Measurements from ENCODE around the gene ZMYM2. TPM values are rescaled to one million over a fixed set of nuclear protein-coding genes. Genes with fewer than 3 reads are reported as not detected.

Gene ZMYM2
- total RNA-seq, 1 experiment from 2014 or later: 87.1 TPM

DNA sequence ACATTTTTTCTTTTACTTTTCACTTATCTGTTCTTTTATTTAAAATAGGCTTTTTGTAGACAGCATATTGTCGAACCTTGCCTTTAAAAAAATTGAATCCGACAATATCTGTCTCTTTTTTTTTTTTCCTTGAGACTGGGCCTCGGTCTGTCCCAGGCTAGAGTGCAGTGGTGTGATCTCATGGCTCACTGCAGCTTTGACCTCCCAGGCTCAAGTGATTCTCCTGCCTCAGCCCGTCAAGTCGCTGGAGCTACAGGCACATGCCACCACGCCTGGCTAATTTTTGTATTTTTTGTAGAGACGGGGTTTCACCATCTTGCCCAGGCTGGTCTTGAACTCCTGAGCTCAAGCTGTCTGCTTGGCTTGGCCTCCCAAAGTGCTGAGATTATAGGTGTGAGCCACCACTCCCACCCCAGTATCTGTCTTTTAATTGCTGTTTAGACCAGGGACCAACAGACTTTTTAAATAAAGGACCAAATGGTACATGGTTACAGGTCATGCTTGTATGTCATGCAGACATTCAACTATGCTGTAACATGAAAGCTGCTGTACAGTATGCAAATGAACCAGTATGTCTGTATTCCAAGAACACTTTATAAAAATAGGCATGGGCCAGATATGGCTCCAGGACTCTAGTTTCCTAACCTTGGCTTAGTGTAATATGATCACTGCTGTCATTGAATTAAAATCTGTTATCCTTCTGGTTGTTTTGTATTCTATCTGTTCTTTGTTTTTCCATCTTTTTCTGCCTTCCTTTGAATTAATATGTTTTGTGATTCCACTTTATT lies 122.0 kb downstream of the ZMYM2 start:
- TF ChIP-seq, protein P1, sequence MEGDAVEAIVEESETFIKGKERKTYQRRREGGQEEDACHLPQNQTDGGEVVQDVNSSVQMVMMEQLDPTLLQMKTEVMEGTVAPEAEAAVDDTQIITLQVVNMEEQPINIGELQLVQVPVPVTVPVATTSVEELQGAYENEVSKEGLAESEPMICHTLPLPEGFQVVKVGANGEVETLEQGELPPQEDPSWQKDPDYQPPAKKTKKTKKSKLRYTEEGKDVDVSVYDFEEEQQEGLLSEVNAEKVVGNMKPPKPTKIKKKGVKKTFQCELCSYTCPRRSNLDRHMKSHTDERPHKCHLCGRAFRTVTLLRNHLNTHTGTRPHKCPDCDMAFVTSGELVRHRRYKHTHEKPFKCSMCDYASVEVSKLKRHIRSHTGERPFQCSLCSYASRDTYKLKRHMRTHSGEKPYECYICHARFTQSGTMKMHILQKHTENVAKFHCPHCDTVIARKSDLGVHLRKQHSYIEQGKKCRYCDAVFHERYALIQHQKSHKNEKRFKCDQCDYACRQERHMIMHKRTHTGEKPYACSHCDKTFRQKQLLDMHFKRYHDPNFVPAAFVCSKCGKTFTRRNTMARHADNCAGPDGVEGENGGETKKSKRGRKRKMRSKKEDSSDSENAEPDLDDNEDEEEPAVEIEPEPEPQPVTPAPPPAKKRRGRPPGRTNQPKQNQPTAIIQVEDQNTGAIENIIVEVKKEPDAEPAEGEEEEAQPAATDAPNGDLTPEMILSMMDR (conservative IDR thresholded peaks at IDR 0.05; ENCODE audit: low read depth, low read length): no peak
- no peak for TF ChIP-seq EZH2 (IDR thresholded peaks at IDR 0.05; ENCODE audit: borderline replicate concordance, low read depth, low read length, poor library complexity, severe bottlenecking)
- no TSS peak for BruUV-seq (replicated peaks)
- Histone ChIP-seq H3K9me3 (ENCODE audit: low read depth, low read length, poor library complexity, severe bottlenecking) (no peaks in the 10 kb centered on the region), H3K4me1 (ENCODE audit: insufficient read depth, low read length, poor library complexity, severe bottlenecking) (peaks cover 8% of the 10 kb centered on the region), H3K4me3 (ENCODE audit: low read depth, low read length, poor library complexity, severe bottlenecking) (no peak overlapping the region), H3K36me3 (ENCODE audit: insufficient read depth, low read length, poor library complexity, severe bottlenecking) (peaks cover 40% of the 10 kb centered on the region), H3K27ac (ENCODE audit: low read depth, low read length, poor library complexity, severe bottlenecking) (no peak overlapping the region), H3K27me3 (replicated peaks; ENCODE audit: insufficient read depth, low read depth, low read length, poor library complexity) (no peaks in the 10 kb centered on the region)
- ChIA-PET POLR2A (ENCODE audit: low non-redundant PET) (no interaction called here), CTCF (no interaction called here)
- intact Hi-C loops (cut with micrococcal nuclease; ENCODE audit: unreplicated experiment): no loop called here
- DNase-seq (ENCODE audit: low spot score): no peak

DNA sequence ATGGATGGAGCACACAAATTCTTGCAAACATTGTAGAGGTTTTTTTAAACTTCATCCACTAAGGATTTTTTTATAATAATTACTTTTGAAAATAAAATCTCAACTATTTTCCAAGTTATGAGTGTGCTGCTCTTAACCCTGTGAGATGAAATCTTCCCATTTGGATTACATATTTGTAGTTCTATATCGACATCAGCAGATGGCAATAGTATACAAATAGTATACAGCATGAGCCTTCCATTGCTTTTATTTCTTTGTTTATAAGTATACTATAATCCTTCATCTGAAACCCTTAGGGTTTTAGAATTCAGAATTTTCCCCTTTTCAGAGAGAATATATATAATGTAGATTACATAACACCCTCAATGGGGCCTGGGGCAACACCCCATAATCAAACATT lies 131.8 kb downstream of the ZMYM2 start:
- Histone ChIP-seq H3K4me3 (ENCODE audit: low read depth, low read length, poor library complexity, severe bottlenecking) (no peak overlapping the region), H3K9me3 (ENCODE audit: low read depth, low read length, poor library complexity, severe bottlenecking) (no peaks in the 10 kb centered on the region), H3K27me3 (replicated peaks; ENCODE audit: insufficient read depth, low read depth, low read length, poor library complexity) (no peaks in the 10 kb centered on the region), H3K27ac (ENCODE audit: low read depth, low read length, poor library complexity, severe bottlenecking) (no peak overlapping the region), H3K4me1 (ENCODE audit: insufficient read depth, low read length, poor library complexity, severe bottlenecking) (no peaks in the 10 kb centered on the region), H3K36me3 (ENCODE audit: insufficient read depth, low read length, poor library complexity, severe bottlenecking) (peaks cover 10% of the 10 kb centered on the region)
- DNase-seq (ENCODE audit: low spot score): peak; percentile 9
- BruUV-seq (replicated peaks): no TSS peak
- ChIA-PET POLR2A (ENCODE audit: low non-redundant PET) (no interaction called here), CTCF (interaction anchor here (0.7 kb wide), 1 partner anchor 66 kb away, joined by 3 read pairs; no protein-coding TSS in a partner anchor)
- TF ChIP-seq, protein P1 (conservative IDR thresholded peaks at IDR 0.05; ENCODE audit: low read depth, low read length): peak; percentile 44; the same call in 1 of the 2 replicates
- no peak for TF ChIP-seq EZH2 (IDR thresholded peaks at IDR 0.05; ENCODE audit: borderline replicate concordance, low read depth, low read length, poor library complexity, severe bottlenecking)
- intact Hi-C loops (cut with micrococcal nuclease; ENCODE audit: unreplicated experiment): loop anchor here (5.0 kb wide), 1 partner anchor 72 kb away; the partner anchor contains the start of gene GJA3

DNA sequence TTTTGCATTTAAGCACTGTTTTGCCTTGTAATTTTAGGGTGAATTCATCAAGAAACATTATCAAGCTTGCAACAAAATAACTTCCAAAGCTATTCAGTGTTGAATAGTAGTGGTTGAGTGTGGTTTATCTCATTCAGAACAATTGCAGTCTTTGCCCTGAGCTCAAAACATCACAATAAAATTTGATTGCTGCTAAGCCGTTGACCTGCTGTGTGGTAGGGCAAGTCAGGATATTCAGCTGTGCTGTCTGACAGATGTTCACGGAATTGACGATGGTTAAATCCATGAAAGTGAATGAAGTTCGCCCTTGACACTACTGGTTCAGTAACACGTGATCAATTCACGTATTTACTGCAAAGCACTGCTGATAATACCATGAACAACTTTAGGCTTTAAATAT lies 135.4 kb downstream of the ZMYM2 start:
- POLR2A ChIA-PET (ENCODE audit: low non-redundant PET): no interaction called here
- Histone ChIP-seq H3K9me3 (ENCODE audit: low read depth, low read length, poor library complexity, severe bottlenecking) (no peaks in the 10 kb centered on the region), H3K36me3 (ENCODE audit: insufficient read depth, low read length, poor library complexity, severe bottlenecking) (no peaks in the 10 kb centered on the region), H3K27me3 (replicated peaks; ENCODE audit: insufficient read depth, low read depth, low read length, poor library complexity) (no peaks in the 10 kb centered on the region), H3K27ac (ENCODE audit: low read depth, low read length, poor library complexity, severe bottlenecking) (no peak overlapping the region), H3K4me1 (ENCODE audit: insufficient read depth, low read length, poor library complexity, severe bottlenecking) (no peaks in the 10 kb centered on the region), H3K4me3 (ENCODE audit: low read depth, low read length, poor library complexity, severe bottlenecking) (no peak overlapping the region)
- intact Hi-C loops (cut with micrococcal nuclease; ENCODE audit: unreplicated experiment): loop anchor here (5.0 kb wide), 1 partner anchor 68 kb away; the partner anchor contains the start of gene GJA3
- BruUV-seq (replicated peaks): no TSS peak
- no peak for TF ChIP-seq EZH2 (IDR thresholded peaks at IDR 0.05; ENCODE audit: borderline replicate concordance, low read depth, low read length, poor library complexity, severe bottlenecking)
- CTCF ChIA-PET: no interaction called here
- DNase-seq (ENCODE audit: low spot score): no peak

Data from A673 (cell line).